ENCODE results near the gene RAP1B. TPM values are rescaled to one million over a fixed set of nuclear protein-coding genes. Genes with fewer than 3 reads are reported as not detected.

RAP1B gene
- total and polyA plus RNA-seq, 9 of the 15 experiments (the other 6 are each of a cell fraction or from before 2014, with no cell fraction given): 107 to 309 (median 170) TPM

DNA sequence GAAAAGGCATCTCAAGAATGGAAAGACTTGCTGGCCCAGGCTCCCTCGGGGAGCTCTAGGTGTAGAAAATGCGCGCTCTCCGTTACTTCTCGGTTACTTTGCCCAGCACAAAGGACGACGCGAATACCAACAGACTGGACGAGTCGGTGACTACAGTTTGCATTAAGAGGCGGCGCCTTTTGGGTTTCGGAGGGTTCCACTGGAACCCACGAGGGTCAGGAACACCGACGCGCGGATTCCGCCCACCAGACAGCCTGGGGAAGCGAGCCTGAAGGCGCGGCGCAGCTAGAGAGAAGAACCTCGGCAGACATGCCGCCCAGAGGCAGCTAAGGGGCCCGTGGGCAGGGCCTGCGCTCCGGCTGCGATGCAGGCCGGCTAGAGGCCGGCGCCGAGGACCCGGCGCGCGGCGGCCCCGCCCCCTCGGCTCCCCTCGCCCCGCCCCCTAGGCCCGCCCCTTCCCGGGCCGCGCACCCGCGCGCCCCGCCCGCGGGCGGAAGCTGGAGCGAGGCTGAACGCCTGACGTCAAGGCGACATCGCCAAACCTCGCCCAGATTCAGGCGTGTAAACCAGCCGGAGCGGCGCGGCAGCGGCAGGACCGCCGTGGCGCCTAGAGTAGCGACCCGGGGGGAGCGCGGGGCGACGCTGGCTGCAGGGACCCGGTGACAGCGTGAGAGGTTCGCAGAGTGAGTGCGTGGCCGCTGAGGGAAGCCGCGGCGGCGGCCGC is at the start of gene RAP1B (continued):
- TF ChIP-seq, protein P1, sequence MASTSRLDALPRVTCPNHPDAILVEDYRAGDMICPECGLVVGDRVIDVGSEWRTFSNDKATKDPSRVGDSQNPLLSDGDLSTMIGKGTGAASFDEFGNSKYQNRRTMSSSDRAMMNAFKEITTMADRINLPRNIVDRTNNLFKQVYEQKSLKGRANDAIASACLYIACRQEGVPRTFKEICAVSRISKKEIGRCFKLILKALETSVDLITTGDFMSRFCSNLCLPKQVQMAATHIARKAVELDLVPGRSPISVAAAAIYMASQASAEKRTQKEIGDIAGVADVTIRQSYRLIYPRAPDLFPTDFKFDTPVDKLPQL (IDR thresholded peaks at IDR 0.05; ENCODE audit: extremely low read depth, insufficient read length): no peak
- TF ChIP-seq YBX1 (IDR thresholded peaks at IDR 0.05) (no peak), ZZZ3 (IDR thresholded peaks at IDR 0.05) (no peak), SPI1 (IDR thresholded peaks at IDR 0.05; ENCODE audit: borderline replicate concordance, low read depth, low read length) (no peak), STAT5B (CRISPR knock-in tag; IDR thresholded peaks at IDR 0.05) (no peak), ZNF444 (CRISPR knock-in tag; IDR thresholded peaks at IDR 0.05) (no peak), E2F3 (CRISPR knock-in tag; IDR thresholded peaks at IDR 0.05) (no peak), RBM14 (IDR thresholded peaks at IDR 0.05; ENCODE audit: borderline replicate concordance, insufficient read depth, low read depth, low read length) (no peak), ASH1L (IDR thresholded peaks at IDR 0.05; ENCODE audit: borderline replicate concordance, low read depth, partially characterized antibody) (no peak), PURB (CRISPR knock-in tag; IDR thresholded peaks at IDR 0.05; ENCODE audit: low read depth) (no peak)
- TF ChIP-seq, protein P2, sequence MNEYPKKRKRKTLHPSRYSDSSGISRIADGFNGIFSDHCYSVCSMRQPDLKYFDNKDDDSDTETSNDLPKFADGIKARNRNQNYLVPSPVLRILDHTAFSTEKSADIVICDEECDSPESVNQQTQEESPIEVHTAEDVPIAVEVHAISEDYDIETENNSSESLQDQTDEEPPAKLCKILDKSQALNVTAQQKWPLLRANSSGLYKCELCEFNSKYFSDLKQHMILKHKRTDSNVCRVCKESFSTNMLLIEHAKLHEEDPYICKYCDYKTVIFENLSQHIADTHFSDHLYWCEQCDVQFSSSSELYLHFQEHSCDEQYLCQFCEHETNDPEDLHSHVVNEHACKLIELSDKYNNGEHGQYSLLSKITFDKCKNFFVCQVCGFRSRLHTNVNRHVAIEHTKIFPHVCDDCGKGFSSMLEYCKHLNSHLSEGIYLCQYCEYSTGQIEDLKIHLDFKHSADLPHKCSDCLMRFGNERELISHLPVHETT (CRISPR knock-in tag; conservative IDR thresholded peaks at IDR 0.05 in 1 of 2, IDR thresholded peaks at IDR 0.05 in 1 of 2): peak in 1 of 2 experiments; percentile 55; a peak in 2 of 4 replicates
- TF ChIP-seq, protein P3, sequence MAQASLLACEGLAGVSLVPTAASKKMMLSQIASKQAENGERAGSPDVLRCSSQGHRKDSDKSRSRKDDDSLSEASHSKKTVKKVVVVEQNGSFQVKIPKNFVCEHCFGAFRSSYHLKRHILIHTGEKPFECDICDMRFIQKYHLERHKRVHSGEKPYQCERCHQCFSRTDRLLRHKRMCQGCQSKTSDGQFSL (CRISPR knock-in tag; IDR thresholded peaks at IDR 0.05): no peak
- TF ChIP-seq, protein P3 (tag; IDR thresholded peaks at IDR 0.05): no peak
- TF ChIP-seq, protein P4, sequence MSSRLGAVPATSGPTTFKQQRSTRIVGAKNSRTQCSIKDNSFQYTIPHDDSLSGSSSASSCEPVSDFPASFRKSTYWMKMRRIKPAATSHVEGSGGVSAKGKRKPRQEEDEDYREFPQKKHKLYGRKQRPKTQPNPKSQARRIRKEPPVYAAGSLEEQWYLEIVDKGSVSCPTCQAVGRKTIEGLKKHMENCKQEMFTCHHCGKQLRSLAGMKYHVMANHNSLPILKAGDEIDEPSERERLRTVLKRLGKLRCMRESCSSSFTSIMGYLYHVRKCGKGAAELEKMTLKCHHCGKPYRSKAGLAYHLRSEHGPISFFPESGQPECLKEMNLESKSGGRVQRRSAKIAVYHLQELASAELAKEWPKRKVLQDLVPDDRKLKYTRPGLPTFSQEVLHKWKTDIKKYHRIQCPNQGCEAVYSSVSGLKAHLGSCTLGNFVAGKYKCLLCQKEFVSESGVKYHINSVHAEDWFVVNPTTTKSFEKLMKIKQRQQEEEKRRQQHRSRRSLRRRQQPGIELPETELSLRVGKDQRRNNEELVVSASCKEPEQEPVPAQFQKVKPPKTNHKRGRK (tag; IDR thresholded peaks at IDR 0.05): no peak
- TF ChIP-seq, protein P5, sequence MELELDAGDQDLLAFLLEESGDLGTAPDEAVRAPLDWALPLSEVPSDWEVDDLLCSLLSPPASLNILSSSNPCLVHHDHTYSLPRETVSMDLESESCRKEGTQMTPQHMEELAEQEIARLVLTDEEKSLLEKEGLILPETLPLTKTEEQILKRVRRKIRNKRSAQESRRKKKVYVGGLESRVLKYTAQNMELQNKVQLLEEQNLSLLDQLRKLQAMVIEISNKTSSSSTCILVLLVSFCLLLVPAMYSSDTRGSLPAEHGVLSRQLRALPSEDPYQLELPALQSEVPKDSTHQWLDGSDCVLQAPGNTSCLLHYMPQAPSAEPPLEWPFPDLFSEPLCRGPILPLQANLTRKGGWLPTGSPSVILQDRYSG (tag; conservative IDR thresholded peaks at IDR 0.05; ENCODE audit: low read depth): no peak

Measured in K562 (cell line).